GM19043 (cell line): ENCODE data around the gene EPHA1.
"Not testable (repeated sequence)": the region's sequence is repeated elsewhere in the genome, so short reads cannot be mapped to it uniquely, and the experiment has no call there.

ENCODE experiments used
- ATAC-seq: cut with Tn5 transposase; IDR thresholded peaks from one replicate; pipeline ENCODE4 v1.9.1; 2021; ENCODE audit warnings: low read depth; ENCODE audit not compliant: unreplicated experiment

EPHA1 gene

GRCh38 chr7:143433759-143434158, 25.1 kb upstream of the EPHA1 start:
- no peak for ATAC-seq

DNA sequence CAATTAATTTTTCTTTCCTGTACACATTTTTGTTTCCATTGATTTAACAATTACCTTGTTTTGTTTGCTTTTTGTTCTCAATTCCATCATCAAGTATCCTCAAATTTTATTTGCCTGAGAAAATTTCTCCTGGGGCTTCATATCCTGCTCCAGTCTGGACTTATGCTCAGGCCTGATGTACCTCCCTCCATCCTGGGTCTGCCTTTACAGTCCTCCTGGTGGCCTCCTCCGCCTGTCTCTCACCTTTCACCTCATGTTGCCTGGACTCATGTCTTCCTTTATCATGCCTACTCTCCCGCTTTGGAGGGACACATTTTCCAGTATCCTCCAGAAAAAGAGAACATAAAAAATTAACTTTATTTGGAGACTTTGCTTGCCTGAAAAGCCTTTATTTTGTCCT, 22.5 kb upstream of the EPHA1 start:
- no peak for ATAC-seq

DNA sequence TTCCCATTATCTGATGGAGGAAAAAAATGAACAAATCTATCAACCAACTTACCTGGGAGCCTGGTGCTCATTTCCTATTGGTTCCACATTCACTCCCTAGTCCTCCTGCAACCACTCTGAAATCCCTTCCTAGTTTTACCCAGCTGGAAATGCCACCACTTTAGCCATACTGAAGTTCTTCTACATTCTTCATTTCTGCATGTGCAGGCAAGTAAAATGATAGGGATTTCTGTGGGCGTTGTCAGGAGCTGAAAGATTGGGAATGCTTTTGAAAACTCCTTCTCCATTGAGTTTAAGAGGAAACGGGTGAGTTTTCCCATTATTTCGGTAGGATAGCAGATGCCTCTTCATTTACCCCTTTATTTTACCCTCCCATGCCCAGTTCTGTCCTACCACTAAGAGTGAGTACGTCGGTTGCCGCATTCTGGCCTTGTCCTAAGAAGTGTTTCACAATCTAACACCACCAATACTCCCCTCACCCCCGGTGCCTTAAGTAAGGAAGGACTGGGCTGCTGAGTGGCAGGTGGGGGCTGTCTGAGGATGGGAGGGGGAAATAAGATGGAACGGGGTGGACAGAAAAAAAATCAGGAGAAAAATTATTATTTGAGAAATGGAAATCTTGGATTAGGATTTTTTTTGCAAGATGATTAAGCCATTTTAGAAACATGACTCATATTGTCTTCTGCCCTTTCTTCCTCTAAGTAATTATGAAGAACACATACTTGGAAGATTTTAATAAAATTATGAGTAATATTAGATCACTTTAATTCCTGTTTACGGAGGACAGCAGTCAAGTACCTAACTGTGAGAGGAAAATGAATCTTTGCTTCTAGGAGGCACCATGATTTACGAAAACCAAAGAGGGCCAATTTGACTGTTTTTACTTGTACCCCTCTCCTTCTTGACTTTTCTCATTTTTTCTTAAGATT, 21.4 kb upstream of the EPHA1 start:
- no peak for ATAC-seq

DNA sequence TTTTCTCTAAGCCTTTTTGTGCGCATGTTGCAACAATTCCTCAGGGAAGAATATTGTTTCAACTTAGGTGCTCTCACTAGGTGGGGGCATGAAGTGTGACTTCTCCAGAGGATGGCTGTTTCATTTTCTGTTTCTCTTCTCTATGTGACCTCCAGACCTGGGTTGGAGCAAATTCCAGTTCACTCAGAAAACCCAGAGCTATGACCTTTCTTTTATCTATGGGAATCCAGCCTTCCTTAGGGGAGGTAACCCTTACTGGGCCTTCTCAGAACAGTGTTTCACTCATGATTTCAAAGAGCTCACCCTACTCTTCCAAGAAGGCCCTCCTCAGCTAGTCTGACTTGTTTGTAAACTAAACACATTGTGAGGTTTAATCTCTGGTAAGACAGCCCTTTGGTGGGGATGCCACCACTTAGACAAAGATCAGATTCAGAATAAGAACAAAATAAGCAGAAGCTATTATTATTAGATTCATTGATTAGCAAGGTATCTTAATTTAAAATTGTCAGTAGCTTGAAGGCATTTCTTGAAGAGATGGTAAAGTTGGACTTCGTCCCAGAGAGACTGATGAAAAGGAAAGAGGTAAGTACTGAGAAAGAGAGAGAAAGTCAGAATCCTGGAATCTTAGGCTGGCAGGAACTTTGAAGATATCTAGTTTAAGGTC, 18.0 kb upstream of the EPHA1 start:
- no peak for ATAC-seq

- not testable (repeated sequence) for ATAC-seq
These were observed 15.8 kb upstream of the EPHA1 start for GRCh38 chr7:143424476-143424875.

GRCh38 chr7:143422033-143422432, 13.4 kb upstream of the EPHA1 start:
- no peak for ATAC-seq

- ATAC-seq = not testable (repeated sequence)
These were observed 12.0 kb upstream of the EPHA1 start for GRCh38 chr7:143420624-143421023.

DNA sequence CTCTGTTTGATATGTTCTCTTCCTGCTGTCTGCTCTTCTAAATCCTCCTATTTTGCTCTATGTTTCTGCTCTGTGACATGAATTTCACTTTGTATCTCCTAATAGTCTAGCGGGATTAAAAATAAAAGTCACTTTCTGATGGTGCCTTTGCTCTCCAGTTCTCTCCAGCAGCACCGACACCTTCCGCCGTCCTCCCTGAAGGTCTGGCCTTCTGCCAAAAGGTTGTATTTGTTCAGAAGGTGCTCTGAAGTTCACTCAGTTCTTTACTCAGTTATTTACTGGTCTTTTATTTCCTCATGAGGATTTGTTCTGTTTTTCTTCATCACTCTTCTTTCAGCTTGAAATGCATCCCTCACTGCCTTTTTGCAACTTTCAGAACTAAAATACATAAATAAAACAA, 11.2 kb upstream of the EPHA1 start:
- no peak for ATAC-seq

DNA sequence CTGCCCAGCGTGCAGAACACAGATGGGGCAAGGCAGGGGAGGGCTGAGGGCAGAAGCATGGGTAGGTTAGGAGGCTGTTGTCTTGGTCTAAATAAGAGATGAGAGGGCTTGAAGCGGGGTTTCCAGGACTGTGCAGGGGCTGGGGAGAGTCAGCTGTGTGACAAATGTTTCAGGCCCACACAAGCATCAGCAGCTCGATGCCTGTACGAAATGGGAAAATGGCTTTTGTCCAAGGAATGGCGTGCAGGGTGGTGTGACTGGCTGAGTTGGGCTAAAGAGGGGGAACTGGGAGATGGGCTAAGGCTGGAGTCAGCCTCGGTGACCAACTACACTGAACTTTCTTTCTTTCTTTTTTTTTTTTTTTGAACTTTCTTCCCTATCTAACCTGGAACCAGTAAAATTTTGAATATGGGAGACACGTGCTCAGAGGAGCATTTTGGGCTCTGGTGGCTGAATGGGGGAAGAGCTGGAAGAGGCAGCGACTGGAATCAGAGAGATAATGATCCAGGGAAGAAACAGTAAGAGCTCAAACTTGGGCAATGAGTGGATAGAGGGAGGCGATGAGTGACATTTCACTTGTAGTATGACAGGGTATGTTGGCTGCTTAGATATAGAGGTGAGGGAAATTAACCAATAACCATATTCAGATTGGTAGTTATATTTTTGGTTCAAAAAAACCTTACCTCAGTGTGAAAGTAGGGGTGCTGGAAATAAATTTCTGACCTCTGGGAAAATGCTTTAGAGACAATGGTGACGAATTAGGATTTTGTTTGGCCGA, 10.2 kb upstream of the EPHA1 start:
- no peak for ATAC-seq

- no peak for ATAC-seq
These were observed 9.2 kb upstream of the EPHA1 start for GRCh38 chr7:143417734-143418383.

DNA sequence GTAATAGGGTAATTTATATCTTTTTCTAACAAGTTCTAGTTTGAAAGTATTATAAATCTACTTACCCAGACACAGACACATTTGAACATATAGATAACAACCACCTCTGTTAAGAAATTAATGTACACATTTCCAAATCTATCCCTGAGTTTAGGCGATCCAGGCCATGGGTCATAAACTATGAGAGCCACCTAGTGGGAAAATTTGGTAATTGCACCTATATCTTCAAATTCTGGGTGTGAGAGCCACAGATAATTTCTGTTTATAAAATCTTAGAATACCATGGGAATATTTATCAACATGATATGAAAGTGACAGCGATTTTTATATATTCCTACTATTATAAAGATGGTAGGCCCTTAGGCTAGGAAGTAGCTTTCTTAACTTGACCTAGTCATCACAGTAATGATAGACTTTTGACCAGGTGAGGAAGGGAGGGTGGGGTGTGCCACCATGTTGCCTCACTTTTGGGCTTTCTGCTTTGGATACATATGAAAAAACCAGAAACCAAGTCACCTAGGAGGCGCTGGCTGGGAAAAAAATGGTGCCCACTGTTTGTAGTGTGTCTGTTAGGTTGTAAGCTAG, 8.0 kb upstream of the EPHA1 start:
- ATAC-seq = no peak

DNA sequence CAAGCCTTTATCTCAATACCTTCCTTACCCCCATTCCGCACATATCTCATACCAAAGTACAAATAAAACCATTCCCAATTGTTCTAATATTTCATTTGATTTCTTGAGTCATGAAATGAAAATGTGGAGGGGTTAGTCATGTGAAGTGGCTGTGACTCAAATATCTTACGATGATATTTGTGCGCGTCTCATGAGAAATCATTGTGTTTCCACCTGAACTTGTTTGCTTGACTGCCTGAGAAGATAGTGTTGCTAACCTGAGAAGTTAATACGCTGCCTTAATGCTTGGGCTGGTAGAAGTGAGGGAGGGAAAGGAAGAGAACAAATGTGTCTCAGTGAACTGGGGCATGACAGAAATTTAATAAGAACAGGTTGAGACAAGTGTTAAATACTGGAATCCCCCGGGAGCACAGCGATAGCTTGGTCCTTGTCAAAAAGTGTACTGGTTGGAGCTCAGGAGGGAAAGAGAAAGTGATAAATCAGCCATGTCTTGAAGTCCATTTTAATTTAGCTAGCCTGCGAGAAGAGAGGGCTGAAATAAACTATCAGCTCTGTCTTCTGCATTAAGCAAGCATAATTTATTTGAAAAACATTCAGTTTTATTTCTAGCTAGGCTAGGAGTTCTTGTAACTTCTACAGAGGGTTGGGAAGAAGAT, 7.2 kb upstream of the EPHA1 start:
- ATAC-seq = no peak

GRCh38 chr7:143415209-143415608, 6.6 kb upstream of the EPHA1 start:
- not testable (repeated sequence) for ATAC-seq

DNA sequence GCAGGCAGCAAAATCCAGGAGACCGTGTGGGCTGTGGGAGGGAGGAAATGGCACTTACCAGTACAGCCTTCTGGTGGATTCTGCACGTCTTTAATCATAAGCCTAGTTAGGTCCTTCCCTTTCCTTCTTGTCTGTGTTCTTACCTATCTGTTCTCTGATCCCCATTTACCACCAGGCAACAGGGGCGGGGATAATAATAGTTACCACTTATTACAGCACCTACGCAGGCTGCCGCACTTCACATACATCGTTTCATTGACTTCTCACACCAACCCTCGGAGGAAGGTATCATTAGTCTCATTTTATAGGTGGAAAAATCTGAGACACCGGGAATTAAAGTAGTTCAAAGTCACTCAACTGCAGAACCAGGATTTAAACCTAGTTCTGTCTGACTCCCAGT, 4.5 kb upstream of the EPHA1 start:
- no peak for ATAC-seq

DNA sequence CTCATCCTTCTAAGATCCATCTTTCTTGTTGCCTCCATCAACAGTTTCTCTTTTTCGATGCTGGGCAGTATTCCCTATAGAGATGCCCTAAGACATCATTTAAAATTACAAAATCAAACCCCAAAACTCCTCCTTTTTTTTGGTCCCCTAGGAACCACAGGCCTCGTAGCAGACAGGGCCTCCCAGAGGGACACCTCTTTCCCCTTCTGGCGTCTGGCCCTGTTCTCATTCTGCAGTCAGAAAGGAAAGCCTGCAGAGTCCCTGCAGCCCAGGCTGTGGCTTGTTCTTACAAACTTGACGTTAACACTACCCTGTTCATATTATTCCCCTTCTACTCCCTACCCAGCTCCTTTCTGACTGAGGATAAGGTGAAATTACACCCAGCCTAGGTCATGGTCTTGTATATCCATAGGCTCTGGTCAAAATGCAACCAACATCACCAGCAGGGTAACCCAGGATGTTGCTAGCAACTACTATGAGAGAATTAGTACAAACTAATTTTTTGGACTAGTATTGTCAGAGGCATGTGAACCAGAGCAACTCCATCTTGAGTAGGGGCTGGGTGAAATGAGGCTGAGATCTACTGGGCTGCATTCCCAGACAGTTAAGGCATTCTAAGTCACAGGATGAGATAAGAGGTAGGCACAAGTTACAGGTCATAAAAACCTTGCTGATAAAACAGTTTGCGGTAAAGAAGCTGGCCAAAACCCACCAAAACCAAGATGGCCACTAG, 3.5 kb upstream of the EPHA1 start:
- ATAC-seq = no peak

GRCh38 chr7:143410521-143411004, 1.9 kb upstream of the EPHA1 start:
- ATAC-seq = no peak

DNA sequence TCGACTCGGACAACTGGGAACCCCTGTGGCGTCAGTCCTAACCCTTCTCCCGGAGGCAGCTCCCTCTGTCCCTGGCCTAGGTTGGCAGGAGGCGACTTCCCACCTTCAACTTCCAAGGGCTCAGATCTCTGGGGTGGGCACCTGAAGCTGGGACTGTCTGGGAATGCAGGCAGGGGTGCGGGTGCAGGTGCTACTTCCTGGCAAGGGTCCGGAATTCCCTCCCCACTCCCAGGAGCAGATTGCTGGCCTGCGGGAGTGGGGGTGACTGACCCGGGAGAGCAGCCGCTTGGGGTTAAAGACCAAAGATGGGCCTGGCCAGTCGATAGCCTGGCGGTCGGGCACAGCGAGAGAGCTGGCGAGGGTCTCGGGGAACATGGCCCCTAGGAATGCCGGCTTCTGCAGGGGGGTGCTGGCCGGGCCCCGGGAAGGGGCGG, 387 bp downstream of the EPHA1 start:
- ATAC-seq = no peak

- ATAC-seq = no peak
These were observed 1.1 kb downstream of the EPHA1 start for GRCh38 chr7:143407287-143408251.
